Testis (tissue), 3 donors: ENCODE data around the gene SAP130. TPM values are rescaled to one million over a fixed set of nuclear protein-coding genes. Genes with fewer than 3 reads are reported as not detected.
"Not testable (repeated sequence)": the region's sequence is repeated elsewhere in the genome, so short reads cannot be mapped to it uniquely, and the experiment has no call there.

Experiments
- DNase-seq: peaks from one replicate; pipeline ENCODE4 v3.0.0-alpha.2; 2019
- H3K27ac ChIP-seq, 2 donors: fragments of 200-600 bp; sonication (generic); one replicate each; pipeline ENCODE4 v1.5.1; 2019
- H3K27me3 ChIP-seq: fragments of 200-600 bp; sonication (generic); one replicate; pipeline ENCODE4 v1.5.1; 2019
- H3K36me3 ChIP-seq: fragments of 200-600 bp; sonication (generic); one replicate; pipeline ENCODE4 v1.5.1; 2017; ENCODE audit warnings: low read depth; ENCODE audit errors: missing control alignments
- H3K4me1 ChIP-seq: fragments of 200-600 bp; sonication (generic); one replicate; pipeline ENCODE4 v1.5.1; 2019
- H3K4me3 ChIP-seq, 2 donors: fragments of 200-600 bp; sonication (generic); one replicate each; pipeline ENCODE4 v1.5.1; 2017 to 2019
- H3K9me3 ChIP-seq: fragments of 200-600 bp; sonication (generic); one replicate; pipeline ENCODE4 v1.5.1; 2017
- POLR2A ChIP-seq: fragments of 450-650 bp; IDR thresholded peaks from one replicate; pipeline ENCODE4 v1.6.1; 2017; ENCODE audit warnings: antibody characterized with exemption, mild to moderate bottlenecking, moderate library complexity
- WGBS, 2 donors: methylation state at CpG; one replicate each; pipeline ENCODE4 v1.1.5; 2018; 5-methylcytosine and 5-hydroxymethylcytosine counted together
- intact Hi-C: fragments of 100-400 bp; cut with DNase I; formaldehyde crosslinking; loops from one replicate; pipeline ENCODE4 v1.15.1; 2023; ENCODE audit warnings: low total_unique reads
- polyA plus RNA-seq: library from polyadenylated mRNA; stranded (reverse); fragments of 350-450 nt; fragmentation: Illumina TruSeq; extraction: RNeasy Lipid Tissue Mini Kit (QIAGEN cat#74804); gene quantifications from one replicate; pipeline ENCODE4 v1.2.3, GENCODE V29; 2014; ENCODE audit warnings: low read depth, low replicate concordance; ENCODE audit not compliant: insufficient read depth
- total RNA-seq, 2 donors: library from RNA; depleted of rRNA; stranded (reverse); fragments of >200 nt; gene quantifications; one replicate each; pipeline ENCODE4 v1.2.3, GENCODE V29; 2016
- TF ChIP-seq, protein P1 (sequence below), 3 experiments: fragments of 450-650 bp in 2 of 3; fragments of 200-600 bp in 1 of 3; sonication (generic) in 1 of 3; IDR thresholded peaks; one replicate each; pipeline ENCODE4 v1.5.1; 2016 to 2019; ENCODE audit warnings: antibody characterized with exemption in 3 of 3, mild to moderate bottlenecking in 2 of 3, moderate library complexity in 1 of 3

SAP130 gene
- total and polyA plus RNA-seq, 3 donors from 2014 or later, result 82.4 to 129 (median 85.7) TPM

- Histone ChIP-seq H3K4me1 (peaks cover 4% of the 10 kb centered on the region), H3K27me3 (no peaks in the 10 kb centered on the region), H3K27ac (no peak overlapping the region), H3K9me3 (no peaks in the 10 kb centered on the region), H3K36me3 (no peaks in the 10 kb centered on the region), H3K4me3 (no peak overlapping the region)
- no peak for TF ChIP-seq POLR2A
- TF ChIP-seq, protein P1, sequence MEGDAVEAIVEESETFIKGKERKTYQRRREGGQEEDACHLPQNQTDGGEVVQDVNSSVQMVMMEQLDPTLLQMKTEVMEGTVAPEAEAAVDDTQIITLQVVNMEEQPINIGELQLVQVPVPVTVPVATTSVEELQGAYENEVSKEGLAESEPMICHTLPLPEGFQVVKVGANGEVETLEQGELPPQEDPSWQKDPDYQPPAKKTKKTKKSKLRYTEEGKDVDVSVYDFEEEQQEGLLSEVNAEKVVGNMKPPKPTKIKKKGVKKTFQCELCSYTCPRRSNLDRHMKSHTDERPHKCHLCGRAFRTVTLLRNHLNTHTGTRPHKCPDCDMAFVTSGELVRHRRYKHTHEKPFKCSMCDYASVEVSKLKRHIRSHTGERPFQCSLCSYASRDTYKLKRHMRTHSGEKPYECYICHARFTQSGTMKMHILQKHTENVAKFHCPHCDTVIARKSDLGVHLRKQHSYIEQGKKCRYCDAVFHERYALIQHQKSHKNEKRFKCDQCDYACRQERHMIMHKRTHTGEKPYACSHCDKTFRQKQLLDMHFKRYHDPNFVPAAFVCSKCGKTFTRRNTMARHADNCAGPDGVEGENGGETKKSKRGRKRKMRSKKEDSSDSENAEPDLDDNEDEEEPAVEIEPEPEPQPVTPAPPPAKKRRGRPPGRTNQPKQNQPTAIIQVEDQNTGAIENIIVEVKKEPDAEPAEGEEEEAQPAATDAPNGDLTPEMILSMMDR (IDR thresholded peaks at IDR 0.05), result no peak
- no peak for DNase-seq
- WGBS, 2 donors, result 89 to 97% methylated on average over 3 of the region's 3 CpGs
- intact Hi-C loops, result no loop called here
Observed at GRCh38 chr2:127910415-127910814, 117.4 kb downstream of the SAP130 start.

DNA sequence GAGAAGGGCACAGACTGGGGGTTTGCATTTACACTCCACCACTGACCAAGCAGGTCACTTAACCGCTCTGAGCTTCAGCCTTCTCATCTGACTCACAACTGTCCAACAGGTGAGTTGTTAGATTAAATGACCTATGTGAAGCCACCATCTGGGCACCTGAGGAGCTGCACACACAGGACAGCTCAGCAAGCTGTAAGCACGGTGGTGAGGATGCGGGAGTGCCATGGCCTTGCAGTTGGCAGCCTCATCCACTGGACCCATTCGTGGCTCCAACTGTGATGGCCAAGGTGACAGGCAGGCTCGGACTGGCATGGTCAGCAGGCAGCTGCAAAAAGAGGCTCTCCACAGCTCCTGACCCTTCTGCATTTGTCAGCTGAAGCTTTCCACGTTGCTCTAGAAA lies 118.8 kb downstream of the SAP130 start:
- Histone ChIP-seq H3K27ac (no peak overlapping the region), H3K27me3 (no peaks in the 10 kb centered on the region), H3K9me3 (no peaks in the 10 kb centered on the region), H3K4me1 (no peaks in the 10 kb centered on the region), H3K4me3 (no peak overlapping the region), H3K36me3 (no peaks in the 10 kb centered on the region)
- intact Hi-C loops, result no loop called here
- TF ChIP-seq, protein P1 (IDR thresholded peaks at IDR 0.05), result no peak
- no peak for TF ChIP-seq POLR2A
- WGBS, 2 donors, result 75 to 78% methylated on average over 4 to 6 of the region's 6 CpGs
- DNase-seq, result no peak

- DNase-seq, H3K4me3 ChIP-seq, H3K4me1 ChIP-seq, H3K27me3 ChIP-seq, H3K36me3 ChIP-seq, intact Hi-C loops, H3K9me3 ChIP-seq, H3K27ac ChIP-seq: not testable (repeated sequence)
- 96 to 97% methylated on average over 12 of the region's 12 CpGs for WGBS, 2 donors
Observed at GRCh38 chr2:127907733-127908400, 120.0 kb downstream of the SAP130 start.

GRCh38 chr2:127906206-127906926 lies 121.5 kb downstream of the SAP130 start:
- WGBS, 2 donors, result 41% methylated on average over 21 of the region's 21 CpGs
- H3K36me3 ChIP-seq, result no peaks in the 10 kb centered on the region
- no peaks in the 10 kb centered on the region for H3K27me3 ChIP-seq
- H3K4me3 ChIP-seq, result peak overlapping the region in 1 of 2 donors; percentile 5
- no peaks in the 10 kb centered on the region for H3K9me3 ChIP-seq
- TF ChIP-seq, protein P1 (IDR thresholded peaks at IDR 0.05), result no peak
- TF ChIP-seq POLR2A, result no peak
- no peak overlapping the region for H3K27ac ChIP-seq
- H3K4me1 ChIP-seq, result peaks cover 5% of the 10 kb centered on the region
- no peak for DNase-seq
- intact Hi-C loops, result no loop called here

- 67 to 71% methylated on average over 12 of the region's 12 CpGs for WGBS, 2 donors
- Histone ChIP-seq H3K36me3 (no peaks in the 10 kb centered on the region), H3K4me3 (no peak overlapping the region), H3K27ac (peak overlapping the region; percentile 53 to 78), H3K4me1 (peaks cover 16% of the 10 kb centered on the region), H3K9me3 (no peaks in the 10 kb centered on the region), H3K27me3 (no peaks in the 10 kb centered on the region)
- intact Hi-C loops, result no loop called here
- peak; percentile 95 for DNase-seq
- no peak for TF ChIP-seq POLR2A
- TF ChIP-seq, protein P1 (IDR thresholded peaks at IDR 0.05), result no peak
Observed at GRCh38 chr2:127901339-127902056, 126.4 kb downstream of the SAP130 start.
